ELR (cell line): ENCODE results near the gene ARHGAP8.

Experiments
- DNase-seq: peaks from one replicate; pipeline ENCODE4 v3.0.0-alpha.2; 2015; ENCODE audit warnings: low read depth

ARHGAP8 gene

GRCh38 chr22:44726439-44726838, 25.9 kb upstream of the ARHGAP8 start:
- no peak for DNase-seq

DNA sequence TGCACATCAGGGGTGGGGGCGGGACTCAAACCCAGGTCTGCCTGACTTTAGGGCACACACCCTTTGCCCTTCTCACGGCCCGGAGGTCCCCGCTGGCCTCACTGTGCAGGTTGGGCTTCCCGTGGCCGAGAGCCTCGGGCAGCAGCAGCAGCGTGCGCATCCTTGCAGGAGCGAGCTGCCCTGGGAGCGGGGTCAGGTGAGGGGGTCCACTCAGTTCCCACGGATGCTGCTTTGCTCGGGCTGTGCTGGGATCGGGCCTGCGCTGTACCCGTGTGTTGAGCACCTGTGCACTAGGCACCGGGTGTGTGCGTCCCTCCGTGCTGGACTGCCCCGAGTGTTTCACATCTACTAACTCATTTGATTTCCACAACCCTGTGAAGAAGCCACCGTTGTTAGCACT, 25.2 kb upstream of the ARHGAP8 start:
- DNase-seq, result no peak

DNA sequence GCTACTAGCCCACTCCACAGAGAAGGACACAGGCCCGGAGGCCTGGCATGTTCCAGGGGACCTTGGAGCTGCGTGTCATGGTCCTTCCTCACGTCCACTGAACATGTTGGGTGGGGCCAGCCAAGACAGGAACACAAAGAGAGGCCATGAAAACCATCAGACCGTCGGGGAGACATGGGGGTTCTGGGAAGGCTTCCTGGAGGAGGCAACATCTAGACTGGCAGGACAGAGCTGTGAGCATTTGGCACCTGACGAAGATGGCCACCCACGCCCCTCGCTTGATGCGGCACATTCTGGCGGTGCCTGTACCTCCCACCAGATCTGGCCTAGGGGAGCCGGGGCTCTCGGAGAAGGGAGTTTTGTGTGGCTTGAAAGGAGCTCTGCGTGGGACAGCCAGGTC, 24.7 kb upstream of the ARHGAP8 start:
- DNase-seq, result no peak

- DNase-seq, result no peak
Measured at GRCh38 chr22:44728761-44729324, 23.5 kb upstream of the ARHGAP8 start.

GRCh38 chr22:44729391-44730021, 22.9 kb upstream of the ARHGAP8 start:
- no peak for DNase-seq

GRCh38 chr22:44730022-44730393, 22.4 kb upstream of the ARHGAP8 start:
- DNase-seq, result no peak

DNA sequence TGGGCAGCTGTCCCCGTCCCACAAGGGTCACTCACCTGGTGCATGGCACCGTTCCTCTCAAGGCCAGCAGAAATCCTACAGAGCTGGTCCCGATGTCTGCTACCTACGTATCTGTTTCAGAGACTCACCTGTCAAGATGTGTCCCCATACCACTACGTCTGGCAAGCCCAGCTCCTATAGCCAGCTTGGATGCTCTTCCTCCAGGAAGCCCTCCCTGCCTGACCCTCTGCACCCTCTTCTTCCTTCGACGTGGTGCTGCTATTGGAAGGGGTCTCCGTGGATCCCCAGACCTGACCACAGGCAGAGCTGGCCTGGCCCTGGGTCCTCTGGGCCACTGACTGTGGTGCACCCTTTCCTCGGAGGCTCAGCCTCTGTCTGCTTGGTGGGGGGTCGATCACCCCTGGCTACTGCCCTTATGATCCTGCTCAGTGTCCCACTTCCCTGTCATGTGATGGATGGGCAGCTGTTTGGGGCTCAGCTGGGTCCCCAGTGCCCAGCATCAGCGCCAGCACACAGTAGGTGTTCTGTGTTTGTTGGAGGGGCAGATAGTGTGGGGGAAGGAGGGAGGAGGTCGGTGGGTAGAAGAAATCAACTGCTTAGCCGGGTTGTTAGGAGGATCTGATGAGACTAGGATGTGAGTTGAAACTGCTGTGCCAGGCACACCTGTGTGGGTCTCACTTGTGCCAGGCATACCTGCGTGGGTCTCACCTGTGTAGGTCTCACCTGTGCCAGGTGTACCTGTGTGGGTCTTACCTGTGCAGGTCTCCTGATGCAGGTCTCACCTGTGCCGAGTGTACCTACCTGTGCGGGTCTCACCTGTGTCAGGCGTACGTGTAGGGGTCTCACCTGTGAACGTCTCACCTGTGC, 21.7 kb upstream of the ARHGAP8 start:
- no peak for DNase-seq

DNA sequence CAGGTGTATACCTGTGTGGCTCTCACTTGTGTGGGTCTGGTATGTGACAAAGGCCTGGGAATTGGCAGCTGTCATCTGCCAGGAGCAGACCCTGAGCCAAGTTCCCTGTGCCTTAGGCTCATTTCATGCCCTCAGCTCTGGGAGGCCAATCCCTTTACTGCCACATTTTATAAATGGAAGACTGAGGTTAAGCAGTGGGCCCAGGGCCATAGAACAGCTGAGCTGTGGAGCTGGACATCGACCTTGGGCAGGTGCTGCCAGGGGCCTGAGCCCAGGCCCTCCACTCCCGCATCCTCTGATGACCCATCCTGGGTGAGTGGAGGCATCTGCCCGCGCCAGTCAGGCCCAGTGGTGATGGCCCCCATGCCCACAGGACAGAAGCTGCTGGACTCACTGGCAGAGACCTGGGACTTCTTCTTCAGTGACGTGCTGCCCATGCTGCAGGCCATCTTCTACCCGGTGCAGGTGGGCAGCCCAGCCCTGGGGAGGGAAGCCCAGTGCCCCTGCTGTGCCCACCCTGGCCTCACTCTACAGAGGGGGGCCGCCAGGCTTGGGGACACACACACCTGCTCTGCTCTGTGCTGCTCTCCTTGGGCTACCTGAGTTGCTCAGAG, 20.9 kb upstream of the ARHGAP8 start:
- DNase-seq, result no peak

GRCh38 chr22:44732017-44732561, 20.3 kb upstream of the ARHGAP8 start:
- no peak for DNase-seq

DNA sequence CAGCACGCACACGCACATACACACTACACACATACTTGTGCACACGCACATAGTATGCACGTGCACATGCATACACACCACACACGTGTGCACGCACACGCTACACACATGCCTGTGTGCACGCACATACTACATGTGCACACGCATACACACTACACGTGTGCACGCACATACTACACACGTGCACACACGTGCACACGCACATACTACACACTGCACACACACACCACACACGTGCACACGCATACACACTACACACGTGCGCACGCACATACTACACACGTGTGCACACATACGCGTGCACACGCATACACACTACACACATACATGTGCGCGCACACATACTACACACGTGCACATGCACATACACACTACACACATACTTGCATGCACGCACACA, 19.7 kb upstream of the ARHGAP8 start:
- no peak for DNase-seq

DNA sequence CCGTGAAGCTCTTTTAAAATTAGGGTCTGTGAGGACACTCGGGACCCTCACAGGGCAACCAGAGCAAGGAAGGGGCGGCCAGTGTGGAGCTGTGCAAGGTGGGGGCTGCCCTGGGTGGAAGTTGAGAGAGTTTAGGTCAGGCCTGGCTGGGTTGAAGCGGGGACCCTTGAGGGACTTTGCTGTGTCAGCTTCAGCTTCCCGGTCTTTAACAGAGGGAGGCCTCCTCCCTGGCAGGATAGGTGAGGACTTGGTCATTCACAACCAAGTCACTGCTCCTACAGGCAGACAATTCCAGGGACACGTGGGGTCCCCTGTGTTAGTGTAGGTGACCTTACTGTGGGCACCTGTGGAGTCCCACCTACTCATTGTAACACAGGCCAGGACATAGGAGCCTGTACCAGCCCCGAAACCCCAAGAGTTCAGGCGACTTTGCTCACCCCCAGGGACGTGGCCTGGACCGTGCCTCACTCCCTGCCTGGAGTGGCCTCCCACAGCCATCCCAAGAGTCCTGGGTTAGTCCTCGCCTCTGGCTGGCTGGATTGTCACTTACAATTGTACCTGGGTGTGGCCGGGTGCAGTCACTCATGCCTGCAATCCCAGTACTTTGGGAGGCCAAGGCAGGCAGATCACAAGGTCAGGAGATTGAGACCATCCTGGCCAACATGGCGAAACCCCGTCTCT, 18.8 kb upstream of the ARHGAP8 start:
- no peak for DNase-seq

DNA sequence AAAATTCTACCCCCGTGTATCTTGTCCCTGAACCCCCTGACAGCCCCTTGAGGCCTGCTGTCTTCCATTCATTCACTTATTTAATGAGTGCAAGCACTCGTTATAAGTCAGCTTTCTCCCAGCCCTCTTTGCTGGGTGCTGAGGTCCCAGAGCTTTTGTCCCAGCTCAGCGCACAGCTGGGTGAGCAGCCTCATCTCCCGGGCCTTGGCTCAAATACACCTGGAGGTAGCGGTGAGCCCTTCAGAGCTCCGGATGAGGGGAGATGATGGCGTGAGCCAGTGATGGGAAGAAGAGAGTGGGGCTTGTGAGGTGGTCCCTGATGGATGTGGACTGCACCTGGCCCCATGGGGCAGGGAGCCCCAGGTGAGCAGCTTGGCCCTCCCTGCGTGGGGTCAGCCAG, 18.1 kb upstream of the ARHGAP8 start:
- DNase-seq, result no peak

DNA sequence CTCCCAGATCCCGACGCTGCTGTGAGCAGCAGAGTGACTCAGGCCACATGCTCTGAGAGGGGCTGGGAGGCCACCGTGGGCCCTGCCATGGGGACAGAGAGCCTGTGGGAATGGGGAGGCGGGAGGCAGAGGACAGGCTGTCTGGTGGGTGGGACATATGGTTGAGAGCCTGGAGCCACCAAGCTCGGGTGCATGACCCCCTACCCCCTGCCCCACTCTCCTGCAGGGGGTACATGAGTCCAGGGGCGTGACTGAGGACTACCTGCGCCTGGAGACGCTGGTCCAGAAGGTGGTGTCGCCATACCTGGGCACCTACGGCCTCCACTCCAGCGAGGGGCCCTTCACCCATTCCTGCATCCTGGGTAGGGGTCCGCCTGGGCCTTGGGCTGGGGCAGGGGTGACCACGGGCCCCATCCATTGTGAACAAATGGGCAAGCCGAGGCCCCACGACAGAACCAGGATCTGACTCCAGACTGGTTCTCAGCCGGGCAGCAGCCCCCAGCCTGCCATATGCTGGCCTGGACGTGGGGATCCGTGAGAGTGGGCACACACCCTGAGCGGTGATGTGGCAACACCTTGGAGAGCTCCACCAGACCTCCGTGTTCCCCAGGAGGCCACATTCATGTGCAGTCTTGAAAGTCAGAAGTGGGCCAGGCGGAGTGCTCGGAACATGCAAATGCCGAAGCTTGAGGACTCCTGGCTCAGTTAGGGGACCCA, 17.4 kb upstream of the ARHGAP8 start:
- DNase-seq, result no peak

- DNase-seq, result peak; percentile 60
Measured at GRCh38 chr22:44735518-44736428, 16.6 kb upstream of the ARHGAP8 start.

DNA sequence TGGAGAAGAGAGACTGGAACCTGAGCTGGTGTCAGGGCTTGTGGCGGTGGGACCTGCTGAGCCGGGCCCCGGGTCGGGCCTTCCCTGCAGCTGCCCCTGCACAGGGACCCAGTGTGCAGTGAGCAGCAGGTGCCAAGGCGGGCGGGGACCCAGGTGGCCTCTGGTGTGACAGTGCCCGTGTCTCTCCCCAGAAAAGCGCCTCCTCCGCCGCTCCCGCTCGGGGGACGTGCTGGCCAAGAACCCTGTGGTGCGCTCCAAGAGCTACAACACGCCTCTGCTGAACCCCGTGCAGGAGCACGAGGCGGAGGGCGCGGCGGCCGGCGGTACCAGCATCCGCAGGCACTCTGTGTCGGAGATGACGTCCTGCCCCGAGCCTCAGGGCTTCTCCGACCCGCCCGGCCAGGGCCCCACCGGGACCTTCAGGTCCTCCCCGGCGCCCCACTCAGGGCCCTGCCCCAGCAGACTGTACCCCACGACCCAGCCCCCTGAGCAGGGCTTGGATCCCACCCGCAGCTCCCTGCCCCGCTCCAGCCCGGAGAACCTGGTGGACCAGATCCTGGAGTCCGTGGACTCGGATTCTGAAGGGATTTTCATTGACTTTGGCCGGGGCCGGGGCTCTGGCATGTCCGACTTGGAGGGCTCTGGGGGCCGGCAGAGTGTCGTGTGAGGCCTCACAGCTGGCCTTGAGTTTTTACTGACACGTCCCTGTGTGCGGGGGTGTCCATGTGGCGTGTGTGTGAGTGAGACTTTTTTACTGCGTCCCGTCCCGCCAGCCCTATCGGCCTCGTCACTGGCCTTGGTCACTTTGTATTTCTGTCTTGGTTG, 15.6 kb upstream of the ARHGAP8 start:
- no peak for DNase-seq

- DNase-seq, result no peak
Measured at GRCh38 chr22:44737406-44738346, 14.7 kb upstream of the ARHGAP8 start.

DNA sequence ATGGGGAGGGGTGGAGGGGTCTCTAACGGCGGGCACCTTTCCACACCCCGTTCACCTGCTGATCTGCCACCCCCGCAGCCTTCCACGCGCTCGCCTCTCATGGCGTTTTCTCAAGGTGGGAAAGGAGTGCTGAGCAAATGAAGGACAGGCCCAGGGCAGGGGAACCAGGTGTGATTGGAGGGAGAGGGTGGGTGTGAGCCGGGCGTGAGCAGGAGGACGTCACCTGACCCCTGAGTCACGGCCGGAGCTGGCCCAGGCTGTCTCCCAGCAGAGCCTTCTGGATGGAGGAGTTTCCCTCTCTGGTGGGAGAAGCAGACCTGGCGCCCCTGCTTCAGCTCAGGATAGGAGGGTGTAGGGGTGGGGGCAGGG, 14.0 kb upstream of the ARHGAP8 start:
- DNase-seq, result peak; percentile 28

DNA sequence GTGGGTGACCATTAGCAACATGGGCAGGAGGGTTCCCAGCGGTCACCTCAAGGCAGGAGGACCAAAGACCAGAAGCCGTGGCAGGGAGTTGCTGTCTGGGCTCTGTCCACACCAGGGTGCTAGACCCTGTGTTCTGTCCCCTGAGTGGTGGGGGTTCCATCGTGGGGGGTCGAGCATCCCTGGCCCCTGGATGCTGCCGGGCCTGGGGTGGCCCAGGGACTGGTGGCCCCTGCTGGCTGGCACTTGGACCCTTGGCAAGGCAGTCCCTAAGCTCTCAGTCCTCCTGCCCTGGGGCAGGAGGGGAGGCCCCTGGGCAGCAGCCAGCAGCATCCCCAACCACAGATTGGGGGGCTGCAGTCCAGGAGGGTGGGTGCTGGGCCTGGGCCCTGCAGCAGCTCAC, 13.4 kb upstream of the ARHGAP8 start:
- no peak for DNase-seq
